ENCODE measurements around the gene SDR42E1.

SDR42E1 gene

GRCh38 chr16:82027629-82028064, 16.4 kb upstream of the SDR42E1 start:
- H3K4me3 ChIP-seq (ENCODE audit: low read depth, low read length): no peak overlapping the region
- no peak for TF ChIP-seq CTCF (IDR thresholded peaks at IDR 0.05; ENCODE audit: low read depth, low read length)

- no peak overlapping the region for H3K4me3 ChIP-seq (ENCODE audit: low read depth, low read length)
- no peak for TF ChIP-seq CTCF (IDR thresholded peaks at IDR 0.05; ENCODE audit: low read depth, low read length)
Measured at GRCh38 chr16:82024883-82025282, 13.6 kb upstream of the SDR42E1 start.

GRCh38 chr16:82024316-82024715, 13.0 kb upstream of the SDR42E1 start:
- TF ChIP-seq CTCF (IDR thresholded peaks at IDR 0.05; ENCODE audit: low read depth, low read length): no peak
- no peak overlapping the region for H3K4me3 ChIP-seq (ENCODE audit: low read depth, low read length)

GRCh38 chr16:82023206-82023605, 11.9 kb upstream of the SDR42E1 start:
- no peak for TF ChIP-seq CTCF (IDR thresholded peaks at IDR 0.05; ENCODE audit: low read depth, low read length)
- no peak overlapping the region for H3K4me3 ChIP-seq (ENCODE audit: low read depth, low read length)

GRCh38 chr16:82020051-82020450, 8.8 kb upstream of the SDR42E1 start:
- no peak for TF ChIP-seq CTCF (IDR thresholded peaks at IDR 0.05; ENCODE audit: low read depth, low read length)
- no peak overlapping the region for H3K4me3 ChIP-seq (ENCODE audit: low read depth, low read length)

- no peak for TF ChIP-seq CTCF (IDR thresholded peaks at IDR 0.05; ENCODE audit: low read depth, low read length)
- no peak overlapping the region for H3K4me3 ChIP-seq (ENCODE audit: low read depth, low read length)
Measured at GRCh38 chr16:82019535-82019934, 8.3 kb upstream of the SDR42E1 start.

- no peak for TF ChIP-seq CTCF (IDR thresholded peaks at IDR 0.05; ENCODE audit: low read depth, low read length)
- no peak overlapping the region for H3K4me3 ChIP-seq (ENCODE audit: low read depth, low read length)
Measured at GRCh38 chr16:82017911-82018568, 6.8 kb upstream of the SDR42E1 start.
